Measurements from ENCODE around the gene EYS. TPM values are rescaled to one million over a fixed set of nuclear protein-coding genes. Genes with fewer than 3 reads are reported as not detected.
"Not testable (repeated sequence)": the region's sequence is repeated elsewhere in the genome, so short reads cannot be mapped to it uniquely, and the experiment has no call there.

The EYS gene
- polyA plus RNA-seq, 1 experiment, result not detected

DNA sequence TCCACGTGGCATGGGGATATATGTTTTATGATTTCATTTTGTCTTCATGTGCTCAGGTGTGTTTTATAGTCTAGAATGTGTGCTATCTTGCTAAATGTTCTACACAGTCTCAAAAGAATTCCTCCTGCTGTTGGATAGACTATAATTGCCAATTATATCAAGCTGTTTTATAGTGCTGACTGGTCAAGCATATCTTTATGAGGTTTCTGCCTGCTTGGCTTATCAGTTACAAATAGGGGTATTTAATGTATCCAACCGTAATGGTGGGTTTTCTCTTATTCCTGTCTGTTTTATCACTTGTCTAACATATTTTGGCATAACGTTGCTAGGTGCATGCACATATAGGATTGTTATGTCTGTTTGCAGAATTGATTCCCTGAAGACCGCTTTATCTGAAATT lies 201.3 kb downstream of the EYS start:
- no peak for DNase-seq (ENCODE audit: low read depth, low spot score)
- Histone ChIP-seq H3K4me3 (ENCODE audit: low read depth, low read length) (no peak overlapping the region), H3K27ac (ENCODE audit: low read depth, low read length) (no peak overlapping the region), H3K9me3 (ENCODE audit: control insufficient read depth, insufficient read depth, low read length) (no peaks in the 10 kb centered on the region), H3K27me3 (ENCODE audit: control insufficient read depth, insufficient read depth, low read length) (no peaks in the 10 kb centered on the region)
- CTCF ChIA-PET, result no interaction called here
- POLR2A ChIA-PET, result no interaction called here
- no peak for TF ChIP-seq CTCF (IDR thresholded peaks at IDR 0.05; ENCODE audit: low read depth, low read length)

DNA sequence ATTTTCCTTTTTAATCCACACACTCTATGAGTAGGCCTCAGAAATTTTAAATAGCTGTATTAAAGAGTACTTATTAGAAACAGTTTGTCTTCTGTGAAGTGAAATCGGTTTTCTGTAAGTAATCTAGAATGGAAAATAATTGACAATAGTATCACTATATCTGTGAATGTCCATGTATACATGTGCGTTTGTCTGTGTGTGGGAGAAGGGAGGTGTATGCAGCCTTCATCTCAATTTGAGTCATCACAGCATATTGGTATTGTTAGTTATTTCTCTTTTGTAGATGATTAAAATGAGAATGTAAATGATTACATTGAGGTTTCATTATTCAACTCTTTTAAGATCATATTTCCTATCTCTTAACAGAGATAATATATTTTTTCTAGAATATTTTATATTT lies 206.0 kb downstream of the EYS start:
- TF ChIP-seq CTCF (IDR thresholded peaks at IDR 0.05; ENCODE audit: low read depth, low read length), result no peak
- Histone ChIP-seq H3K27ac (ENCODE audit: low read depth, low read length) (no peak overlapping the region), H3K9me3 (ENCODE audit: control insufficient read depth, insufficient read depth, low read length) (no peaks in the 10 kb centered on the region), H3K4me3 (ENCODE audit: low read depth, low read length) (no peak overlapping the region), H3K27me3 (ENCODE audit: control insufficient read depth, insufficient read depth, low read length) (no peaks in the 10 kb centered on the region)
- ChIA-PET CTCF (no interaction called here), POLR2A (no interaction called here)
- DNase-seq (ENCODE audit: low read depth, low spot score), result no peak

DNA sequence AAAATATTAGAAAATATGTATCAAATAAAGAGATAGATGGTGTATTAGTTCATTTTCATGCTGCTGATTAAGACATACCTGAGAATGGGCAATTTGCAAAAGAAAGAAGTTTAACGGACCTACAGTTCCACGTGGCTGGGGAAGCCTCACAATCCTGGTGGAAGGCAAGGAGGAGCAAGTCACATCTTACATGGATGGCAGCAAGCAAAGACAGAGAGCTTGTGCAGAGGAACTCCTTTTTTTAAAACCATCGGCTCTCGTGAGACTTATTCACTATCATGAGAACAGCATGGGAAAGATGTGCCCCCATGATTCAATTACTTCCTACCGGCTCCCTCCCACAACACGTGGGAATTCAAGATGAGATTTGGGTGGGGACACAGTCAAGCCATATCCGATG lies 223.4 kb downstream of the EYS start:
- H3K9me3 ChIP-seq (ENCODE audit: control insufficient read depth, insufficient read depth, low read length); DNase-seq (ENCODE audit: low read depth, low spot score); POLR2A ChIA-PET; H3K4me3 ChIP-seq (ENCODE audit: low read depth, low read length); H3K27me3 ChIP-seq (ENCODE audit: control insufficient read depth, insufficient read depth, low read length); H3K27ac ChIP-seq (ENCODE audit: low read depth, low read length); CTCF ChIA-PET: not testable (repeated sequence)

DNA sequence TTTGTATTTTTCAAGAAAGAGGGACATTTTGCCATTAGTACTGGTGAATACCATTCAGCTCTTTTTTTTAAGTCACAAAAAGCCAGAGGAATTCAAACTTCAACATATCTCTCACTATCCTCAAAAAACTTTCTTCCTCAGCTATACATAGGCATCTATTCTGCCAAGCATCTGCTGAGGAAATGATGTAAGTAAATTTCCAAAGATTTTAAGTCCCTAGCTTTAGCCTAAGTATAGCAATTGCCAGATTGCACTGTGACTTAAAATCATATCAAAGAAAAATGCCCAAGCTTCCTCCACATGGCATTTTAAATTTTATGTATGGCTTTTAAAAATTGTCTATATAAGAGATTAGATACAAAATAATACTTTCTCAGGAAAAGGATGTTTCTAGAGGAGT lies 237.4 kb downstream of the EYS start:
- no peaks in the 10 kb centered on the region for H3K9me3 ChIP-seq (ENCODE audit: control insufficient read depth, insufficient read depth, low read length)
- DNase-seq (ENCODE audit: low read depth, low spot score), result no peak
- CTCF ChIA-PET, result interaction anchor here (0.5 kb wide), 1 partner anchor 126 kb away, joined by 6 read pairs; no protein-coding TSS in a partner anchor
- H3K27ac ChIP-seq (ENCODE audit: low read depth, low read length), result no peak overlapping the region
- no peaks in the 10 kb centered on the region for H3K27me3 ChIP-seq (ENCODE audit: control insufficient read depth, insufficient read depth, low read length)
- POLR2A ChIA-PET, result no interaction called here
- TF ChIP-seq CTCF (IDR thresholded peaks at IDR 0.05; ENCODE audit: low read depth, low read length), result no peak
- no peak overlapping the region for H3K4me3 ChIP-seq (ENCODE audit: low read depth, low read length)

DNA sequence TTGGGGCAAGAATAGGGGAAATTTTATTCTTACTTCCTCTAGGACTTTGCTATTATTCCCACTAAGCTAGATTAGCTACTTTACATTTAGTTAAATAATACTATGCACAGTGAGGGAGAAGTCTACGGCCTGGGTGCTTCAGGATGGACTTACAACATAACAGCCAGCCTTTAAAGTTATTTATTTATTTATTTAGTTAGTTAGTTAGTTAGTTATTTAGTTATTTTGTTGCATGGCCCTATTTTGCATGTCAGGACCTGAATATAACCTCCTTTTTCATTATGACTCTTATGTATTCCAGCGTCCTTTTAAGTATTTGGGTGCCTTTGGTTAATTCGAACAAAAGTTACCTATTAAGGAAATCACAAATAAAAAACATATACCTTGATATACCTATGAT lies 238.7 kb downstream of the EYS start:
- no peaks in the 10 kb centered on the region for H3K27me3 ChIP-seq (ENCODE audit: control insufficient read depth, insufficient read depth, low read length)
- ChIA-PET CTCF (no interaction called here), POLR2A (no interaction called here)
- no peak for DNase-seq (ENCODE audit: low read depth, low spot score)
- H3K9me3 ChIP-seq (ENCODE audit: control insufficient read depth, insufficient read depth, low read length), result no peaks in the 10 kb centered on the region
- H3K4me3 ChIP-seq (ENCODE audit: low read depth, low read length), result no peak overlapping the region
- no peak for TF ChIP-seq CTCF (IDR thresholded peaks at IDR 0.05; ENCODE audit: low read depth, low read length)
- H3K27ac ChIP-seq (ENCODE audit: low read depth, low read length), result no peak overlapping the region

GRCh38 chr6:65461121-65461520 lies 245.9 kb downstream of the EYS start:
- Histone ChIP-seq H3K27ac (ENCODE audit: low read depth, low read length) (no peak overlapping the region), H3K9me3 (ENCODE audit: control insufficient read depth, insufficient read depth, low read length) (no peaks in the 10 kb centered on the region), H3K27me3 (ENCODE audit: control insufficient read depth, insufficient read depth, low read length) (no peaks in the 10 kb centered on the region), H3K4me3 (ENCODE audit: low read depth, low read length) (no peak overlapping the region)
- TF ChIP-seq CTCF (IDR thresholded peaks at IDR 0.05; ENCODE audit: low read depth, low read length), result no peak
- ChIA-PET POLR2A (no interaction called here), CTCF (interaction anchor here (0.6 kb wide), 1 partner anchor 79 kb away, joined by 3 read pairs; no protein-coding TSS in a partner anchor)
- no peak for DNase-seq (ENCODE audit: low read depth, low spot score)

All from AG04450 (cell line).